Measurements from ENCODE around the gene NAALADL1.
"Not testable (repeated sequence)": the region's sequence is repeated elsewhere in the genome, so short reads cannot be mapped to it uniquely, and the experiment has no call there.

Gene NAALADL1

GRCh38 chr11:65013888-65014725 is 44.2 kb downstream of the NAALADL1 start, which contains the start of gene ARL2:
Gene ARL2 (plus strand): TSS chr11:65014160. CDS start chr11:65014208, 48 bp downstream.
- DNase-seq (ENCODE audit: low read depth): peak; percentile 73

DNA sequence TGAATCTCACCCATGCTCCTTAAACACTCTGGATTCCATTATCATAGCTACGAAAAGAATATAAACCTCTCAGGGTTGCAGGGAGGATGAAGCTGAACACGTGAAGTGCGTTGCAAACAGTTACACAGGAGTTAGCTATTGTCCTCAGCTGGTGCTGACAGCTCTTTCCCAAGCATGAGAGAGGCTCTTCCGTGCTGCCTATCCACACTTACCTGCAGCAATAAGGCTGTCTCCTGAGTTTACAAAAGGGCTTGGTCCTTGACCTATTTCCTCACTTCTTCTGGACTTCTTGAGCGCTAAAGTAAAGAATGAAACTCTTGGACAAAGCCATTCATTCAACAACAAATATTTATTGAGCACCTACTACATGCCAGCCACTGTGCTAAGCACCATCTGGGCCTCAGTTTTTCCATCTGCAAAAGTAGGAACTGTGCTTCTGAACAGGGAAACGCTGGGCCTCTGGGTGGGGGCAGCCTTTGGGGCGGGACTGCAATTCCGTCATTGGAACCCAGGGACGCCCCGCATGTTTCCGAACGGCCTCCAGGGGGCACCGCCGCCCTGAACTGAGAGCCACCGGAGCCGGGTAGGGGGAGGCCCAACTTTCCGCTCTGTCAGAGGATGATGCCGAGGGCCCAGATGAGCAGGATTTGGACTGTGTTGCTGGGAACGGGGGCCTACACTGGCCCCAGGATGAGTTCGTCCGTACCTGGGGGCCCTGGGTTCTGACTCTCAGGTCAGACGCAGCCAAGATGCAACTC is 45.0 kb downstream of the NAALADL1 start:
- peak; percentile 83 for DNase-seq (ENCODE audit: low read depth)

DNA sequence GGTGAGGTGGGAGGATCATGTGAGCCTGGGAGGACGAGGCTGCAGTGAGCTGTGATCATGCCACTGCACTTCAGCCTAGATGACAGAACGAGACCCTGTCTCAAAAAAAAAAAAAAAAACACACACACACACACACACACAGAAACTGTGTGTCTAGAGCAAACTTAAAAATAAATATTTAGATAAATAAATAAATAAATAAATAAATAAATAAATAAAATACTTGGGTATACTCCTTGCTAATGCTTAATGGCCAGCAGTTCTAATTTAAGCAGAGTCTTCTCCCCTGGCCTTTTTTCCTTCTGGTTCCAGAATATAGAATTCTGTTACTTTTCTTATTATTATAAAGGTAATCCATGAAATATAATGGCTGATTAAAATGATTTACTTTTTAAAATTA is 49.5 kb downstream of the NAALADL1 start:
- DNase-seq (ENCODE audit: low read depth): no peak

GRCh38 chr11:65008016-65008415 is 50.3 kb downstream of the NAALADL1 start:
- DNase-seq (ENCODE audit: low read depth): no peak

DNA sequence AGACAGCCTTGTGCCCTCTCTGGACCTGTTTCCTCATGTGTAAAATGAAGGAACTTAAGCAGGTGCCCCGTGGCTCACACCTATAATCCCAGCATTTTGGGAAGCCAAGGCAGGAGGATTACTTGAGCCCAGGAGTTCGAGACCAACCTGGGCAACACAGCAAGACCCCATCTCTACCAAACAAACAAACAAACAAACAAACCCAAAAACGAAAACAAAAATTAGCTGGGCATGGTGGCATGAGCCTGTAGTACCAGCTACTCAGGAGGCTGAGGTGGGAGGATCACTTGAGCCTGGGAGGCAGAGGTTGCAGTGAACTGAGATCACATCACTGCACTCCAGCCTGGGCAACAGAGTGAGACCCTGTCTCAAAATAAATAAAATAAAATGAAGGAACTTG is 54.4 kb downstream of the NAALADL1 start:
- not testable (repeated sequence) for DNase-seq (ENCODE audit: low read depth)

DNA sequence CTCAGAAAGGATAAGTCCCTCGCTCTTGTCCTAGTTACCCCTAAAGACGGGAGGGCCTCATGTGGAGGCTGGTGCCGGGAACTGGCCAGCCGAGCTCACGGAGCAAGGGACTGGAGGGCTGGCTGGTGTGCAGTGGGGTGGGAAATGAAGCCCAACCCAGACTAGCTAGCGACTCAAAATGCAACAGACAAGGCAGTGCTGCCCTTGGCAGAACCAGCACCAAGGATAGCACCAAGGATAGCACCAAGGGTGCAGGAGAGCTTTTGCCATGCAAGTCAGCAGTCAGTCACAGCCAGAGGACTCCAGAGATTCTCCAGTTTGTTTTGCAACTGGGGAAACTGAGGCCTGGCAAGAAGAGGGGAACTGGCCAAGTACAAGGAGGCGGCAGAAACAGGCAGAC is 55.1 kb downstream of the NAALADL1 start:
- DNase-seq (ENCODE audit: low read depth): no peak

DNA sequence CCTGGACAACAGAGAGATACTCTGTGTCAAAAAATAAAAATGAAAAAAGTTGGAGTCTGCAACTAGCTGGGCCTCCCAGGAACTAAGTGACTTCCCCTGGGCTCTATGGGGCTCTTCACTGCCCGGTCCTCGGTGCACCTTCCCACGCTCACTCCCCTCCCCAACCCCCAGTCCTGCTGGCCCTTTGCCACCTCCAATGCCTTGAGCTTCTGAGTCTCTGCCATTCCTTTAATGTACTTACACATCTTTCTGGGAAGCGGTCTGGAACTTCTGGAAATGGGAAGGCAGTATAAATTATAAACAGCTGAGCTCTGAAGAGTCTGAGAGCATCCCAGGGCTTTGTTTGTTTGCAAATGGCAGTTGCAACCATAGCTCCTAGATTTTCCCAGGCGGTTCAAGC is 55.6 kb downstream of the NAALADL1 start:
- no peak for DNase-seq (ENCODE audit: low read depth)

- no peak for DNase-seq (ENCODE audit: low read depth)
These were observed 58.9 kb downstream of the NAALADL1 start for GRCh38 chr11:64999478-64999877.

GRCh38 chr11:64998690-64999431 is 59.5 kb downstream of the NAALADL1 start:
- no peak for DNase-seq (ENCODE audit: low read depth)

DNA sequence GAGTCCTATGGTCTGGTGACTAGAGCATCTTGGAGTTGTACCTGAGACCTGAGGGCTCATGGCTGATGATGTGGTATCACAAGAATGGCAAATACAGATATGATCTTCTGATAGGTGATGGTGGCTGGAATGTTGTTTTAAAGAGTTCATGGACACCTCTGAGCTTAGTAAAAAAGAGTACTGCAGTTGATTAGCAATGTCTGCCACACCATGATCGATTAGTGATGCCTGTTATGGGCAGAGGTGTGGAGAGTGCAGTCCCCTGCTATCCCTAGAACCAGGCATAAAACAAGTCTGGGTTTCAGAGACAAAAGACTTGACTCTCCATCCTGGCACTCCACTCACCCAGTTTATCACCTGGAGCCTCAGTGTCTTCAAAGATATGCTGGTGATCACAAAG is 60.2 kb downstream of the NAALADL1 start:
- no peak for DNase-seq (ENCODE audit: low read depth)

DNA sequence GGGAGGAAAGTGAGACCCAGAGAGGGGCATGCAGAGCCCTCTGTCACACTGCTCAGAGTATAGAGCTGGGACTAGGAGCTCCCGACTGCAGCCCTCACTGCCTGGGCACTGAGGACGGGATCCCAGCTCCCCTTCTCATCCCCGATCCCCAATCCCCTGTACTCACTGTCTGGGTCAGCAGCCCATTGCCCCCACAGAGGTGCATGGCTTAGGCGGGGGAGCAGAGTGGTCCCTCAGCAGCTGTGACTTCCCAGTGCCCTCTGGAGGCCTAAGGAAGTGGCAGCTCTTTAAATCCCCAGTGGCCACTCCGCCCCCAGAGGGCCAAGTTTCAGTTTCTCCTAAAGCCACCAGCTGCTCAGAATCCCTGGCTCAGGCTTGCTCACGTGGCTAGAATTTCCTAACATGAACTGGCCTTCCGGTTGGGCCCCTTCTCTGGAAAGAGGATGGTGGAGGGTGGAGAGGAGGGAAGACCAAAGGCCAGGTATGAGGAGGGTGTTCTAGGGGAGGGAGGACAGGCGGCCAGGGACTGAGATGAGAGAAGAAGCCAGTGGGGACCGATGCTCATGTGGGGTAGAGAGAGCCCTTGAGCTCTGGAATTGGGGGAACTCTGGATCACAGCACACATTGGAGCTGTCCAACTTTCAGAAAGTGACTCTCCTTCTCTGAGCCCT is 61.5 kb downstream of the NAALADL1 start, which contains the start of gene BATF2:
Gene BATF2 (minus strand): TSS at position 262 of the 671 bp plus-strand sequence. CDS start 57 bp downstream, at position 205.
- DNase-seq (ENCODE audit: low read depth): no peak

GRCh38 chr11:64996327-64996709 is 62.0 kb downstream of the NAALADL1 start:
- DNase-seq (ENCODE audit: low read depth): no peak

Measured in stimulated activated CD8-positive, alpha-beta memory T cell treated with anti-CD3 and anti-CD28 coated beads, Interleukin-12 subunit alpha, Interleukin-12 subunit beta, amount 100 ng/mL, for 1 hour (primary cell).